GM12878 (cell line): ENCODE measurements around the gene FAM120B. TPM values are rescaled to one million over a fixed set of nuclear protein-coding genes. Genes with fewer than 3 reads are reported as not detected.

Experiments
- ATAC-seq: fragments of 200-7000 bp; cut with Tn5 transposase; 3 replicates; pipeline ENCODE4 v1.9.1; 2020; ENCODE audit warnings: mild to moderate bottlenecking, moderate library complexity
- BruUV-seq: library from RNA; stranded (reverse); fragments of 400-500 nt; replicated peaks from 2 replicates; lab custom pipeline; 2021; lab: Mats Ljungman, UMichigan
- CTCF ChIA-PET: fragments of 300-600 bp; sonication (Branson Sonifier 250); formaldehyde crosslinking; extraction: SDS; loops from one replicate; lab custom pipeline; 2021; ENCODE audit warnings: inconsistent platforms; lab: Yijun Ruan, JAX
- POLR2A ChIA-PET: fragments of 350-600 bp; formaldehyde crosslinking; extraction: SDS; loops from one replicate; lab custom pipeline; 2021; ENCODE audit warnings: inconsistent platforms; lab: Charles Lee
- RAD21 ChIA-PET: fragments of 300-600 bp; sonication (Branson Sonifier 250); formaldehyde crosslinking; loops from one replicate; lab custom pipeline; 2023; ENCODE audit warnings: antibody characterized with exemption; ENCODE audit not compliant: unreplicated experiment; lab: Charles Lee
- SMC1A ChIA-PET: fragments of 300-600 bp; sonication (Branson Sonifier 250); formaldehyde crosslinking; loops from one replicate; lab custom pipeline; 2023; ENCODE audit not compliant: unreplicated experiment, uncharacterized antibody; lab: Charles Lee
- DNase-seq: peaks from one replicate; pipeline ENCODE4 v3.0.0-alpha.2; 2011; ENCODE audit warnings: low read depth, low spot score
- FAIRE-seq: peaks from 3 replicates; lab custom pipeline; 2011; peaks lifted over from hg19 to GRCh38; lab: Jason Lieb, UNC
- H2AFZ ChIP-seq: 2 replicates; pipeline ENCODE4 v1.6.0; 2011; ENCODE audit warnings: low read depth, low read length, control low read depth; ENCODE audit not compliant: control insufficient read depth
- H3K27ac ChIP-seq: 2 replicates; pipeline ENCODE4 v1.5.1; 2011; ENCODE audit warnings: control low read depth; ENCODE audit not compliant: control insufficient read depth, insufficient read depth
- H3K27me3 ChIP-seq, 2 experiments: replicated peaks in 1 of 2; 2 replicates each; pipeline versions ENCODE4 v1.6.0 to v1.6.1; 2011; ENCODE audit warnings: low read length in 1 of 2; ENCODE audit not compliant: control insufficient read depth in 2 of 2, insufficient read depth in 2 of 2
- H3K36me3 ChIP-seq, 2 experiments: 2 replicates each; pipeline ENCODE4 v1.5.1; 2011; ENCODE audit warnings: low read length in 1 of 2; ENCODE audit not compliant: control insufficient read depth in 2 of 2, insufficient read depth in 2 of 2
- H3K4me1 ChIP-seq: 2 replicates; pipeline ENCODE4 v1.6.1; 2011; ENCODE audit warnings: mild to moderate bottlenecking, low read length, moderate library complexity, mixed read lengths; ENCODE audit not compliant: control insufficient read depth, insufficient read depth
- H3K4me2 ChIP-seq: 2 replicates; pipeline ENCODE4 v1.6.0; 2011; ENCODE audit warnings: control low read depth; ENCODE audit not compliant: control insufficient read depth, insufficient read depth
- H3K4me3 ChIP-seq: fragments of 200-600 bp; sonication (generic); 2 replicates; pipeline ENCODE4 v1.5.1; 2016
- H3K79me2 ChIP-seq: 2 replicates; pipeline ENCODE4 v1.6.0; 2011; ENCODE audit warnings: low read length; ENCODE audit not compliant: control insufficient read depth, insufficient read depth
- H3K9ac ChIP-seq: 2 replicates; pipeline ENCODE4 v1.8.0; 2011; ENCODE audit warnings: low read length, control low read depth, mixed read lengths; ENCODE audit not compliant: control insufficient read depth, insufficient read depth
- H3K9me3 ChIP-seq: replicated peaks from 3 replicates; pipeline ENCODE4 v1.5.1; 2011; ENCODE audit warnings: mild to moderate bottlenecking, low read length; ENCODE audit not compliant: control insufficient read depth, insufficient read depth
- H4K20me1 ChIP-seq: 2 replicates; pipeline ENCODE4 v1.6.0; 2011; ENCODE audit not compliant: control insufficient read depth, insufficient read depth
- IRF5 ChIP-seq: fragments of 450-650 bp; IDR thresholded peaks from 2 replicates; pipeline ENCODE4 v1.6.1; 2017; ENCODE audit warnings: borderline replicate concordance
- MXI1 ChIP-seq: fragments of 150-350 bp; IDR thresholded peaks from 2 replicates; pipeline ENCODE4 v1.6.1; 2011; ENCODE audit warnings: low read depth, mild to moderate bottlenecking, inconsistent platforms, low read length, improper control_type of control experiment
- NR2F1 ChIP-seq: fragments of 450-650 bp; conservative IDR thresholded peaks from 2 replicates; pipeline ENCODE4 v1.6.1; 2017; ENCODE audit warnings: mild to moderate bottlenecking
- NRF1 ChIP-seq: conservative IDR thresholded peaks from 2 replicates; pipeline ENCODE4 v1.6.1; 2011; ENCODE audit warnings: mild to moderate bottlenecking, low read depth, low read length, improper control_type of control experiment
- SIX5 ChIP-seq: IDR thresholded peaks from 2 replicates; pipeline ENCODE4 v1.6.1; 2011; ENCODE audit warnings: mild to moderate bottlenecking, low read depth, low read length, moderate library complexity; ENCODE audit not compliant: severe bottlenecking
- SMAD5 ChIP-seq: IDR thresholded peaks from 2 replicates; pipeline ENCODE4 v1.6.1; 2016; ENCODE audit warnings: antibody characterized with exemption, low read depth
- WGBS: methylation state at CpG from one replicate; pipeline ENCODE4 v1.1.6; 2016; ENCODE audit warnings: low lambda C conversion rate; ENCODE audit not compliant: insufficient replicate concordance, insufficient coverage; ENCODE audit errors: missing lambda C conversion rate; 5-methylcytosine and 5-hydroxymethylcytosine counted together
- in situ Hi-C: fragments of 300-500 bp; cut with MboI; formaldehyde crosslinking; loops from 9 replicates; pipeline ENCODE4 v1.14.3; 2018; ENCODE audit warnings: mixed read lengths
- intact Hi-C: fragments of 100-400 bp; cut with micrococcal nuclease; formaldehyde crosslinking; loops from one replicate; pipeline ENCODE4 v1.14.2; 2022; ENCODE audit not compliant: unreplicated experiment
- polyA plus RNA-seq, 11 experiments: library from polyadenylated mRNA; depleted of rRNA in 4 of 11; unstranded in 6 of 11; stranded (reverse) in 5 of 11; fragments of >200 nt; fragmentation: Nextera tagmentation in 4 of 11; fragmentation: Illumina TruSeq in 1 of 11; extraction: Ambion mirVana in 4 of 11; extraction: Trizol in 1 of 11; gene quantifications; 1 replicate in 1 of 11; 2 replicates in 10 of 11; pipeline versions ENCODE4 v1.2.1 to v1.2.3, GENCODE V29; 2011 to 2016; ENCODE audit warnings: inconsistent platforms in 2 of 11, missing spikeins in 2 of 11, low read depth in 1 of 11
- total RNA-seq, 4 experiments: library from RNA; depleted of rRNA in 3 of 4; stranded (reverse); fragments of >200 nt in 3 of 4; fragmentation: Illumina TruSeq in 1 of 4; extraction: Trizol in 1 of 4; gene quantifications; 2 replicates each; pipeline versions ENCODE4 v1.2.1 to v1.2.3, GENCODE V29; 2013 to 2021

The FAM120B gene
- total and polyA plus RNA-seq, 10 of the 15 experiments (the other 5 are each of a cell fraction or from before 2014, with no cell fraction given): 3.3 to 21.6 (median 15.3) TPM

DNA sequence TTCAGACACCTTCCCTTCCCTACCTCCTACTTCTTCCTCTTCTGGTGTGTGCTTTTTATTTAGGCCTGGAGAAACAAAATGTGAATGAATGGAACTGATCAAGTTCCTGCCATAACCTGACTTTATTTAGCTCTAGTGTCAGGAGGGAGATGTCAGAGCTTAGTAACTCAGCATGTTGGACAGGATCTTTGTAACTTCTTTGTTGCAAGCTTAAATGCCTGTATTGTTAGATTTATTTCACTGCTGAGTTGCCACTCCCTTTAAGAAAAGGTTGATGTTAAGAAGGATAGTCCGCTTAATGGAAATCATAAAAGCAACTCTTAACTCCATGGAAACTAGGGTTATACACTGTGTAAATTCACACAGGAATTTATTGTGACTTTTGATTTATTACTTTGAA lies 2.2 kb downstream of the FAM120B start:
- no peak overlapping the region for H3K4me2 ChIP-seq

More for the DNA sequence above, 2.2 kb downstream of the FAM120B start:
- CTCF ChIA-PET: interaction anchor here (0.9 to 1.3 kb wide), 2 partner anchors 13 to 18 kb away, joined by 3 to 5 read pairs; partner anchors contain the start of gene DLL1
- Histone ChIP-seq H3K4me1 (peaks cover 5% of the 10 kb centered on the region; the same call in 1 of the 2 replicates), H3K79me2 (peaks cover 54% of the 10 kb centered on the region), H3K4me3 (peak overlapping the region; percentile 94), H3K9ac (no peak overlapping the region), H3K27me3 (no peaks in the 10 kb centered on the region), H4K20me1 (no peaks in the 10 kb centered on the region), H2AFZ (no peak overlapping the region), H3K36me3 (no peaks in the 10 kb centered on the region), H3K27ac (no peak overlapping the region), H3K9me3 (no peaks in the 10 kb centered on the region)
- in situ Hi-C loops: no loop called here
- DNase-seq (no peak), FAIRE-seq (no peak), ATAC-seq (no peak)
- WGBS: 100% methylated on average over 1 of the region's 1 CpG
- RAD21 ChIA-PET: interaction anchor here (0.7 to 1.7 kb wide), 3 partner anchors 17 to 208 kb away, joined by 3 to 4 read pairs (median 3); no protein-coding TSS in a partner anchor
- POLR2A ChIA-PET: interaction anchor here (0.9 to 1.4 kb wide), 3 partner anchors 9 to 208 kb away, joined by 3 to 4 read pairs (median 3); no protein-coding TSS in a partner anchor
- TF ChIP-seq SIX5 (no peak), SMAD5 (no peak), NR2F1 (no peak), NRF1 (no peak), IRF5 (no peak), MXI1 (no peak)
- BruUV-seq: no TSS peak
- intact Hi-C loops: loop anchor here (5.0 to 10.0 kb wide), 2 partner anchors 209 to 584 kb away; partner anchors contain the start of gene PHF10
- SMC1A ChIA-PET: interaction anchor here (1.0 to 1.2 kb wide), 2 partner anchors 20 to 211 kb away, joined by 3 to 4 read pairs; no protein-coding TSS in a partner anchor
